ENCODE results near the gene MYH11.
A peak's percentile ranks its signal among the peaks of the same experiment; 100 is the strongest.

Gene MYH11

DNA sequence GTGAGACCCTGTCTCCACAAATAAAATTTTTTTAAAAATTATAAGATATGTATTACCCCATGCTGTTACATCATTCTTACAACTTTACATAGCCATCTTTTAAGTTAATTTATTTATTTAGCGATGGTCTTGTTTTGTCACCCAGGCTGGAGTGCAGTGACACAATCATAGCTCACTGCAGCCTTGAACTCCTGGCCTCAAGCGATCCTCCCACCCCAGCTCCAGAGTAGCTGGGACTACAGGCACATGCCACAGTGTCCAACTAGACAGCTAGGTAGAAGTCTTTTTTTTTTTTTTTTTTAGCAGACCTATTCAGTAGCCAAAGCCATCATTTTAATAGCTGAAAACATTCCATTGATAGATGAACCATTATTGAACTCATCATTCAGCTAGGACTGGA lies 114.1 kb downstream of the MYH11 start:
- TF ChIP-seq, protein P1, sequence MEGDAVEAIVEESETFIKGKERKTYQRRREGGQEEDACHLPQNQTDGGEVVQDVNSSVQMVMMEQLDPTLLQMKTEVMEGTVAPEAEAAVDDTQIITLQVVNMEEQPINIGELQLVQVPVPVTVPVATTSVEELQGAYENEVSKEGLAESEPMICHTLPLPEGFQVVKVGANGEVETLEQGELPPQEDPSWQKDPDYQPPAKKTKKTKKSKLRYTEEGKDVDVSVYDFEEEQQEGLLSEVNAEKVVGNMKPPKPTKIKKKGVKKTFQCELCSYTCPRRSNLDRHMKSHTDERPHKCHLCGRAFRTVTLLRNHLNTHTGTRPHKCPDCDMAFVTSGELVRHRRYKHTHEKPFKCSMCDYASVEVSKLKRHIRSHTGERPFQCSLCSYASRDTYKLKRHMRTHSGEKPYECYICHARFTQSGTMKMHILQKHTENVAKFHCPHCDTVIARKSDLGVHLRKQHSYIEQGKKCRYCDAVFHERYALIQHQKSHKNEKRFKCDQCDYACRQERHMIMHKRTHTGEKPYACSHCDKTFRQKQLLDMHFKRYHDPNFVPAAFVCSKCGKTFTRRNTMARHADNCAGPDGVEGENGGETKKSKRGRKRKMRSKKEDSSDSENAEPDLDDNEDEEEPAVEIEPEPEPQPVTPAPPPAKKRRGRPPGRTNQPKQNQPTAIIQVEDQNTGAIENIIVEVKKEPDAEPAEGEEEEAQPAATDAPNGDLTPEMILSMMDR (IDR thresholded peaks at IDR 0.05; ENCODE audit: low read depth, low read length): no peak
- no peak for DNase-seq (ENCODE audit: extremely low read depth, low read depth)

- DNase-seq (ENCODE audit: extremely low read depth, low read depth): no peak
- TF ChIP-seq, protein P1 (IDR thresholded peaks at IDR 0.05; ENCODE audit: low read depth, low read length): no peak
Observed at GRCh38 chr16:15741207-15741871, 115.5 kb downstream of the MYH11 start.

GRCh38 chr16:15739950-15740349 lies 116.9 kb downstream of the MYH11 start:
- TF ChIP-seq, protein P1 (IDR thresholded peaks at IDR 0.05; ENCODE audit: low read depth, low read length): no peak
- peak; percentile 5 for DNase-seq (ENCODE audit: extremely low read depth, low read depth)

DNA sequence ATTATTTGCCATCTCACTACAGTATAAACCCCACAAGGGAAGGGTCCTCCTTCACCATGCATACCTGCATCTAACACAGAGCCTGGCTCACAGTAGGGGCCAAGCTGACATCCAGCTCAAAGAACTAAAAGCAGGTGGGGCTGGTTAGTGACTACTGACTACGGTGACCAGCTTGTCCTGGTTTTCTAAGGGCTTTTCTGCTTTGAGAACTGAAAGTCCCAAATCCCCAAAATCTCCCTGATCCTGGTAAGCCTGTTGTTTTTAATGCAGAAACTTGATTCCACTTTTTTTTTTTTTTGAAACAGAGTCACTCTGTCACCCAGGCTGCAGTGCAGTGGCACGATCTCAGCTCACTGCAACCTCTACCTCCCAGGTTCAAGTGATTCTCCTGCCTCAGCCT lies 117.4 kb downstream of the MYH11 start:
- no peak for DNase-seq (ENCODE audit: extremely low read depth, low read depth)
- TF ChIP-seq, protein P1 (IDR thresholded peaks at IDR 0.05; ENCODE audit: low read depth, low read length): no peak

DNA sequence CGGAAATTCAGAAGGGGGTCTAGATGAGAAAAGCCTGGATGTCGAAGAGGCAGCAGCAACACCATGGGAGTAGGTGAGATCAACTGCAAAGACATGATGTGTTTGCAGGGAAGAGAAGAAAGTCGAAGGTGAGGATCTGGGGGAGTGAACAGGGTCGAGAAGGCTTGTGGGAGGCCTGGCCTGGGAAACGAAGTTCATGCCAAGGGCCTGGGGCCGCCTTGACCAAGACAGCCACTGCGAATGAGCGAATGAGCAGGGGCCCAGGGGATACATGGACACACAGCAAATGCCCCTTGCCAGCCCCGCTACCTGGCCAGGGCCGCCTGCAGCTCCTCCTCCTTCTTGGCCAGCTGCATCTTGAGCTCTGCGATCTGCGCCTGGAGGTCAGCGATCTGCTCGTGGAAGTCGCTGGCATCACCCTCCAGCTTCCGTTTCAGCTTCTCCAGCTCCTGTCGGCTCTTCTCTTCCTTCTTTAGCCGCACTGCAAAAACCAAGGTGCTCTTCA lies 119.6 kb downstream of the MYH11 start:
- DNase-seq (ENCODE audit: extremely low read depth, low read depth): no peak
- TF ChIP-seq, protein P1 (IDR thresholded peaks at IDR 0.05; ENCODE audit: low read depth, low read length): no peak

- DNase-seq (ENCODE audit: extremely low read depth, low read depth): no peak
- TF ChIP-seq, protein P1 (IDR thresholded peaks at IDR 0.05; ENCODE audit: low read depth, low read length): no peak
Observed at GRCh38 chr16:15736529-15736928, 120.3 kb downstream of the MYH11 start.

DNA sequence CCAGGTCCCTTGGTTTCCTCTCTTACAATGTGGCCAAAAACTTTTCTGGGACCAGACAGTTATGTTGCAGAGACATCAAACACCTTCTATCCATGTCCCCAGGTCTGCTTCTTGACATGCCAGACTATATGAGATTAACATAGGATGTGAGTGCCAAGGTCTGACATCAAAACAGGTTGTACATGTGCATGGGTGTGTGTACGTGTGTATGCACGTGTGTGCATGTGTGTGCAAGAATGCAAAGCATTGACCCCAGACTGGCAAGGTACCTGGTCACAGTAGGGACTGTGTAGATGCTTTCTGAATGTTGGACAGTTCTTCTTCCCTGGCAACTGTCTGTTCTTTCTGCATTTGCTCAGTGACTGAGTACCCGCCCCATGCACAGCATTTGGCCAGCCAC lies 121.2 kb downstream of the MYH11 start:
- TF ChIP-seq, protein P1 (IDR thresholded peaks at IDR 0.05; ENCODE audit: low read depth, low read length): no peak
- no peak for DNase-seq (ENCODE audit: extremely low read depth, low read depth)

Measured in AG09319 (cell line).